ENCODE results near the gene MT2A. TPM values are rescaled to one million over a fixed set of nuclear protein-coding genes. Genes with fewer than 3 reads are reported as not detected.

MT2A gene
- total and polyA plus RNA-seq, 2 of the 13 experiments (the other 11 are each of a cell fraction or from before 2014, with no cell fraction given): 135 to 371 TPM

DNA sequence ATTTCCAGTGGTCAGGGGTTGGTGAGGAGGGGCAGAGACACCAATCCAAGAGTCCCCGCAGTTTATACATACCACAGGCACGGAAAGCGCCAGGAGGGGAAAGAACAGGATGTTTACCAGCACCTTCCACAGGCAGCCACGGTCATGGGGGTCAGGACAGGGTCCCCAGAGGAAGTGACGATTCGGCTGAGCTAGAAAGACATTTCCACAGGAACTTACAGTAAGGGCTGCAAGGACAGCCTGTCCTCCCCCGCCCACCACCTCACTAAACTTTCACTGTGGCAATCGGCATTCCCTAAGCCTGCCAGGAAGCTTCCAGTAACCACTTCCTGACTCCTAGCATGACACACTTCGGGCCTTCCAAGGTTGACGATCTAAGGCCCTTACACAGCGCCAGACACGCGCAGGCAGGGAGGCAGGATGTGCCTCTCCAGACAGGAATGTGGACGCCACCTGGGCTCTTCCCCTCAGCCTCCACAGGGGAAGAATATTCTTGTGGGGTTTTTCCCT is 1.2 kb upstream of the MT2A start (continued):
- TF ChIP-seq, protein P1, sequence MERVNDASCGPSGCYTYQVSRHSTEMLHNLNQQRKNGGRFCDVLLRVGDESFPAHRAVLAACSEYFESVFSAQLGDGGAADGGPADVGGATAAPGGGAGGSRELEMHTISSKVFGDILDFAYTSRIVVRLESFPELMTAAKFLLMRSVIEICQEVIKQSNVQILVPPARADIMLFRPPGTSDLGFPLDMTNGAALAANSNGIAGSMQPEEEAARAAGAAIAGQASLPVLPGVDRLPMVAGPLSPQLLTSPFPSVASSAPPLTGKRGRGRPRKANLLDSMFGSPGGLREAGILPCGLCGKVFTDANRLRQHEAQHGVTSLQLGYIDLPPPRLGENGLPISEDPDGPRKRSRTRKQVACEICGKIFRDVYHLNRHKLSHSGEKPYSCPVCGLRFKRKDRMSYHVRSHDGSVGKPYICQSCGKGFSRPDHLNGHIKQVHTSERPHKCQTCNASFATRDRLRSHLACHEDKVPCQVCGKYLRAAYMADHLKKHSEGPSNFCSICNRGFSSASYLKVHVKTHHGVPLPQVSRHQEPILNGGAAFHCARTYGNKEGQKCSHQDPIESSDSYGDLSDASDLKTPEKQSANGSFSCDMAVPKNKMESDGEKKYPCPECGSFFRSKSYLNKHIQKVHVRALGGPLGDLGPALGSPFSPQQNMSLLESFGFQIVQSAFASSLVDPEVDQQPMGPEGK (CRISPR knock-in tag; IDR thresholded peaks at IDR 0.05): peak; percentile 41; the same call in 1 of the 2 replicates
- TF ChIP-seq, protein P2, sequence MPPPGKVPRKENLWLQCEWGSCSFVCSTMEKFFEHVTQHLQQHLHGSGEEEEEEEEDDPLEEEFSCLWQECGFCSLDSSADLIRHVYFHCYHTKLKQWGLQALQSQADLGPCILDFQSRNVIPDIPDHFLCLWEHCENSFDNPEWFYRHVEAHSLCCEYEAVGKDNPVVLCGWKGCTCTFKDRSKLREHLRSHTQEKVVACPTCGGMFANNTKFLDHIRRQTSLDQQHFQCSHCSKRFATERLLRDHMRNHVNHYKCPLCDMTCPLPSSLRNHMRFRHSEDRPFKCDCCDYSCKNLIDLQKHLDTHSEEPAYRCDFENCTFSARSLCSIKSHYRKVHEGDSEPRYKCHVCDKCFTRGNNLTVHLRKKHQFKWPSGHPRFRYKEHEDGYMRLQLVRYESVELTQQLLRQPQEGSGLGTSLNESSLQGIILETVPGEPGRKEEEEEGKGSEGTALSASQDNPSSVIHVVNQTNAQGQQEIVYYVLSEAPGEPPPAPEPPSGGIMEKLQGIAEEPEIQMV (CRISPR knock-in tag; IDR thresholded peaks at IDR 0.05; ENCODE audit: low read depth): peak; percentile 90
- TF ChIP-seq PHB2 (IDR thresholded peaks at IDR 0.05; ENCODE audit: partially characterized antibody) (no peak), SMAD3 (CRISPR knock-in tag; IDR thresholded peaks at IDR 0.05) (no peak; the same call in 1 of the 2 replicates), SAFB2 (CRISPR knock-in tag; IDR thresholded peaks at IDR 0.05; ENCODE audit: borderline replicate concordance, low read depth) (no peak), RARA (CRISPR knock-in tag; IDR thresholded peaks at IDR 0.05) (peak; percentile 91), ZNF841 (CRISPR knock-in tag; IDR thresholded peaks at IDR 0.05; ENCODE audit: borderline replicate concordance) (no peak), KLF13 (CRISPR knock-in tag; IDR thresholded peaks at IDR 0.05) (no peak), CBX5 (CRISPR knock-in tag; IDR thresholded peaks at IDR 0.05; ENCODE audit: borderline replicate concordance) (peak; percentile 82; the same call in 1 of the 2 replicates), ZNF253 (CRISPR knock-in tag; IDR thresholded peaks at IDR 0.05; ENCODE audit: borderline replicate concordance) (peak; percentile 98; the same call in 1 of the 2 replicates), SP5 (CRISPR knock-in tag; IDR thresholded peaks at IDR 0.05; ENCODE audit: borderline replicate concordance, low read depth) (peak; percentile 91), SOX6 (IDR thresholded peaks at IDR 0.05) (no peak), SOX6 (CRISPR knock-in tag; IDR thresholded peaks at IDR 0.05) (peak; percentile 73), ZFY (CRISPR knock-in tag; IDR thresholded peaks at IDR 0.05) (peak; percentile 88), YY1 (IDR thresholded peaks at IDR 0.05; ENCODE audit: insufficient read depth, insufficient replicate concordance, low read depth, low read length) (no peak), ZNF788 (CRISPR knock-in tag; IDR thresholded peaks at IDR 0.05; ENCODE audit: borderline replicate concordance) (peak; percentile 78), ZNF468 (CRISPR knock-in tag; IDR thresholded peaks at IDR 0.05) (0 out of 2 replicates have a peak, but pooled peaks have one; percentile 74), MTF1 (CRISPR knock-in tag; IDR thresholded peaks at IDR 0.05) (peak; percentile 97), KDM4B (CRISPR knock-in tag; IDR thresholded peaks at IDR 0.05) (peak; percentile 64; the same call in 1 of the 2 replicates), ZNF713 (CRISPR knock-in tag; IDR thresholded peaks at IDR 0.05) (no peak)
- TF ChIP-seq, protein P3, sequence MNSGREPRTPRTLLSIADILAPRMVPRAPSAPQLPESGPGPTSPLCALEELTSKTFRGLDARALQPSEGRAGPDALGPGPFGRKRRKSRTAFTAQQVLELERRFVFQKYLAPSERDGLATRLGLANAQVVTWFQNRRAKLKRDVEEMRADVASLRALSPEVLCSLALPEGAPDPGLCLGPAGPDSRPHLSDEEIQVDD (CRISPR knock-in tag; IDR thresholded peaks at IDR 0.05; ENCODE audit: borderline replicate concordance): peak; percentile 42; the same call in 1 of the 2 replicates
- TF ChIP-seq, protein P4, sequence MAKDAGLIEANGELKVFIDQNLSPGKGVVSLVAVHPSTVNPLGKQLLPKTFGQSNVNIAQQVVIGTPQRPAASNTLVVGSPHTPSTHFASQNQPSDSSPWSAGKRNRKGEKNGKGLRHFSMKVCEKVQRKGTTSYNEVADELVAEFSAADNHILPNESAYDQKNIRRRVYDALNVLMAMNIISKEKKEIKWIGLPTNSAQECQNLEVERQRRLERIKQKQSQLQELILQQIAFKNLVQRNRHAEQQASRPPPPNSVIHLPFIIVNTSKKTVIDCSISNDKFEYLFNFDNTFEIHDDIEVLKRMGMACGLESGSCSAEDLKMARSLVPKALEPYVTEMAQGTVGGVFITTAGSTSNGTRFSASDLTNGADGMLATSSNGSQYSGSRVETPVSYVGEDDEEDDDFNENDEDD (CRISPR knock-in tag; IDR thresholded peaks at IDR 0.05; ENCODE audit: borderline replicate concordance): peak; percentile 88; the same call in 1 of the 2 replicates
- TF ChIP-seq, protein P5, sequence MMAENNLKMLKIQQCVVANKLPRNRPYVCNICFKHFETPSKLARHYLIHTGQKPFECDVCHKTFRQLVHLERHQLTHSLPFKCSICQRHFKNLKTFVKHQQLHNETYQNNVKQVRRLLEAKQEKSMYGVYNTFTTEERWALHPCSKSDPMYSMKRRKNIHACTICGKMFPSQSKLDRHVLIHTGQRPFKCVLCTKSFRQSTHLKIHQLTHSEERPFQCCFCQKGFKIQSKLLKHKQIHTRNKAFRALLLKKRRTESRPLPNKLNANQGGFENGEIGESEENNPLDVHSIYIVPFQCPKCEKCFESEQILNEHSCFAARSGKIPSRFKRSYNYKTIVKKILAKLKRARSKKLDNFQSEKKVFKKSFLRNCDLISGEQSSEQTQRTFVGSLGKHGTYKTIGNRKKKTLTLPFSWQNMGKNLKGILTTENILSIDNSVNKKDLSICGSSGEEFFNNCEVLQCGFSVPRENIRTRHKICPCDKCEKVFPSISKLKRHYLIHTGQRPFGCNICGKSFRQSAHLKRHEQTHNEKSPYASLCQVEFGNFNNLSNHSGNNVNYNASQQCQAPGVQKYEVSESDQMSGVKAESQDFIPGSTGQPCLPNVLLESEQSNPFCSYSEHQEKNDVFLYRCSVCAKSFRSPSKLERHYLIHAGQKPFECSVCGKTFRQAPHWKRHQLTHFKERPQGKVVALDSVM (CRISPR knock-in tag; IDR thresholded peaks at IDR 0.05): no peak
- TF ChIP-seq, protein P6, sequence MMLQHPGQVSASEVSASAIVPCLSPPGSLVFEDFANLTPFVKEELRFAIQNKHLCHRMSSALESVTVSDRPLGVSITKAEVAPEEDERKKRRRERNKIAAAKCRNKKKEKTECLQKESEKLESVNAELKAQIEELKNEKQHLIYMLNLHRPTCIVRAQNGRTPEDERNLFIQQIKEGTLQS (CRISPR knock-in tag; IDR thresholded peaks at IDR 0.05): peak; percentile 51; the same call in 1 of the 2 replicates
